Esophagus (tissue), 2 donors: ENCODE data around the gene MSANTD3. TPM values are rescaled to one million over a fixed set of nuclear protein-coding genes. Genes with fewer than 3 reads are reported as not detected.
A peak's percentile ranks its signal among the peaks of the same experiment; 100 is the strongest.

ENCODE experiments used
- H3K27ac ChIP-seq, 2 donors: one replicate each; pipeline ENCODE4 v1.5.1; 2013; ENCODE audit warnings: low read depth in 2 of 2, mild to moderate bottlenecking in 2 of 2, inconsistent platforms in 1 of 2, low read length in 1 of 2, moderate library complexity in 1 of 2
- H3K27me3 ChIP-seq, 2 donors: one replicate each; pipeline ENCODE4 v1.6.1; 2013; ENCODE audit warnings: low read length in 2 of 2, control low read depth in 1 of 2, mild to moderate bottlenecking in 1 of 2; ENCODE audit not compliant: insufficient read depth in 2 of 2, control insufficient read depth in 1 of 2
- H3K36me3 ChIP-seq, 2 donors: one replicate each; pipeline ENCODE4 v1.6.1; 2013; ENCODE audit warnings: low read length in 1 of 2; ENCODE audit not compliant: control insufficient read depth in 2 of 2, insufficient read depth in 2 of 2
- H3K4me1 ChIP-seq, 2 donors: one replicate each; pipeline ENCODE4 v1.6.1; 2013; ENCODE audit warnings: low read length in 1 of 2; ENCODE audit not compliant: control insufficient read depth in 2 of 2, insufficient read depth in 2 of 2
- H3K4me3 ChIP-seq, 2 donors: one replicate each; pipeline ENCODE4 v1.5.1; 2013; ENCODE audit warnings: low read length in 2 of 2, mild to moderate bottlenecking in 2 of 2, low read depth in 1 of 2, moderate library complexity in 1 of 2
- H3K9me3 ChIP-seq, 2 donors: one replicate each; pipeline ENCODE4 v1.6.1; 2013; ENCODE audit warnings: mild to moderate bottlenecking in 2 of 2, low read depth in 1 of 2, low read length in 1 of 2, moderate library complexity in 1 of 2; ENCODE audit not compliant: control insufficient read depth in 2 of 2, insufficient read depth in 1 of 2
- WGBS, 2 donors: extraction: QIAGEN DNeasy Blood & Tissue Kit; methylation state at CpG; one replicate each; pipeline ENCODE4 v1.1.7; 2013; 5-methylcytosine and 5-hydroxymethylcytosine counted together
- polyA plus RNA-seq, 2 donors: library from polyadenylated mRNA; stranded (reverse); fragments of 200-250 nt; gene quantifications; one replicate each; pipeline ENCODE4 v1.2.3, GENCODE V29; 2013
- donor health status: healthy with polysubstance abuse.
- donor health status: Bipolar disorder and iron deficiency.

The MSANTD3 gene
- polyA plus RNA-seq, 2 donors, result 8.5 to 9.1 TPM

DNA sequence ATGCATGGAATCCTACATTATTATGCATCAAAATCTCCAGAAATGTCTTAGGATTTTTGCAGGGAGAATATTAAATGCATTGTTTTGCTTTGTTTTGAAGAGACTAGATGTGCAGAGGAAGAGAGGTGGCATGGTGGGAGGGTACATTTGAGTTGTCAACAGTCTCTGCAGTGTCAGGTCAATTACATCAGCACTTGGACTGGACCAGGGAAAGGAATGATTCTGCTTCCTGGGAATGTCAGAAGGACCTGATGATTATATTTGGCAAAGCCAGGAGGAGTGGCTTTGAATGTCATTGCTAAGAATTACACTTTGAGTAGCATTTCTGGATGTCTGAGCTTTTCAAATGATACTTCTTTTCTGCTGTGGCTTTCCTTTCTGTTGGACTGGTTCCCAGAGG is 28.5 kb downstream of the MSANTD3 start:
- Histone ChIP-seq H3K4me1 (no peaks in the 10 kb centered on the region), H3K9me3 (no peaks in the 10 kb centered on the region), H3K36me3 (peaks cover 0 to 6% of the 10 kb centered on the region in 2 donors), H3K4me3 (no peak overlapping the region), H3K27ac (no peak overlapping the region), H3K27me3 (no peaks in the 10 kb centered on the region)

GRCh38 chr9:100457517-100457916 is 30.6 kb downstream of the MSANTD3 start:
- Histone ChIP-seq H3K27ac (no peak overlapping the region), H3K36me3 (peaks cover 0 to 1% of the 10 kb centered on the region in 2 donors), H3K27me3 (no peaks in the 10 kb centered on the region), H3K4me1 (no peaks in the 10 kb centered on the region), H3K4me3 (no peak overlapping the region), H3K9me3 (no peaks in the 10 kb centered on the region)
- WGBS, 2 donors, result 94 to 98% methylated on average over 1 of the region's 1 CpG

DNA sequence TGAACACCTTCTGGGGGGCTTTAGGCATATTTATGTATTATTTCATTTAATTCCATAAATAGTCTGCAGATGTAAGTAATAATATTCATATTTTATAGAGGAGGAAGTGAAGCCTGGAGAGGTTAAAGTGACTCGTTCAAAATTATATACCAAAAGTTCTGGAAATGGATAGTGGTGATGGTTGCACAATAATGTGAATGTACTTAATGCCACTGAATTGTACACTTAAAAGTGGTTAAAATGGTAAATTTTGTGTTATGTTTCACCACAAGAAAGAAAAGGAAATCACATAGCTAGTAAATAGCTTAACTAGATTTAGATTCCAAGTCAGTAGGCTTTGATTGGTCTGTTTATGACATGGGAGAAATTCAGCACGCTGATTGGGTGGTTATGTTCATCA is 33.0 kb downstream of the MSANTD3 start:
- Histone ChIP-seq H3K36me3 (no peaks in the 10 kb centered on the region), H3K4me1 (no peaks in the 10 kb centered on the region), H3K9me3 (no peaks in the 10 kb centered on the region), H3K27me3 (no peaks in the 10 kb centered on the region), H3K27ac (no peak overlapping the region), H3K4me3 (no peak overlapping the region)
- 76 to 77% methylated on average over 2 of the region's 2 CpGs for WGBS, 2 donors

DNA sequence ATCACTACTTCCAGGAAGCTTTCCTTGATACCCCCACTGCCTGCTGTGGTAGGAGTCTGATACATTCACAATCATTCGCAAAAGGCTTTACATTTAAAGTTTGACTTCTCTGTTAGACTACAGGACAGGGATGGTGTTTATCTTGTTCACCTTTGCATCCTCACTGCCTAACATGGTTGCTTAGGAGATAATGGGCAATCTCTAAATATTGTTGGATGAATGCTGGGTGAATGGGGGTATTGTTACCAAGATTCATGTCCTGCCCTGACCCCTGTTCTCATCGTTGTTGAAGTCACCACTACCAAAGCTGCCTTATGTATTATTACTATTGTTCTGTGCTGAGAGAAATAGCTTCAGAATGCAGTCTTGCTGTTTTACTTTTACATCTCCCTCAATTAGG is 38.3 kb downstream of the MSANTD3 start:
- Histone ChIP-seq H3K27ac (no peak overlapping the region), H3K27me3 (no peaks in the 10 kb centered on the region), H3K4me1 (no peaks in the 10 kb centered on the region), H3K4me3 (no peak overlapping the region), H3K9me3 (no peaks in the 10 kb centered on the region), H3K36me3 (no peaks in the 10 kb centered on the region)
- 81 to 86% methylated on average over 2 of the region's 2 CpGs for WGBS, 2 donors

DNA sequence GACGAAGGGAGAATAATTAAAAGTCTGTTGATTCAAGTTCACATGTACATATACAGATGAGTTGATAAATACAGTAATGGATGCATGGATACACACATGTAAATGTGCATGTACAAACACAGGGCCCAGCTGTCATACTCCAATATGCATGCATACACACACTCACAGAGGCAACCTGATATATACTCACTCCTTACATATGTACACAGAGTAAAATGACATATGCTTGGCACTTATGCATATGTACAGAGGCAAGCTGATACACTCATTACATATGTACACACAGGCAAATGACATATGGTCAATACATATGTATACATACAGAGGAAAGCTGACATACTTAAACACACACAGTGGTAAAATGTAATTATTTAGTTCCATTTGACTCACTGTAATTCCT is 38.8 kb downstream of the MSANTD3 start:
- no peaks in the 10 kb centered on the region for H3K36me3 ChIP-seq
- H3K4me3 ChIP-seq, result no peak overlapping the region
- no peak overlapping the region for H3K27ac ChIP-seq
- 95% methylated on average over 1 of the region's 1 CpG for WGBS, 2 donors
- H3K9me3 ChIP-seq, result no peaks in the 10 kb centered on the region
- H3K27me3 ChIP-seq, result no peaks in the 10 kb centered on the region
- H3K4me1 ChIP-seq, result no peaks in the 10 kb centered on the region

DNA sequence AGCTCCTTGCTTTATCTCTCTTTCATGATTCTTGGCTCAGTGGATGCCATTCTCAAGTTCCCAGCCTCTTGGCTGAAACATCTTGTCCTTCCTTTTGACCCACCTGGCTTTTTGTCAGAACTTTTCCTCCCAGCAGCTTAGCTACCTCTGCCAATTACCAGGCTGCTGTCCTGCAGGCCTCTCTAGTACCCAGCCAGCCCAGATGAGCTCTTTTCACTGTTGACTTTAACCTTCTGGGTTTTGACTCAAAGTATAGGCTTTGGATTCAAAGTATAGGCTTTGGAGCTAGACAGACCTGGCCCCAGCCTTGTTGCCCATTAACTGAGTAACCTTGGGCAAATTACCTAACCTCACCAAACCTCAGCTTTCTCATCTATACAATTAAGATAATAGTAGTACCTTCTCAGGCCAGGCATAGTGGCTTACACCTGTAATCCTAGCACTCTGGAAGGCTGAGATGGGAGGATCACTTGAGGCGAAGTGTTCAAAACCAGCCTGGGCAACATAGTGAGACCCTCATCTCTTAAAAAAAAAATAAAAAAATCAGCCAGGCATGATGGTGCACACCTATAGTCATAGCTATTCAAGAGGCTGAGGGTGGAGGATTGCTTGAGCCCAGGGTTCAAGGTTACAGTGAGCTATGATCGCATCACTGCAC is 39.4 kb downstream of the MSANTD3 start:
- Histone ChIP-seq H3K27ac (no peak overlapping the region), H3K4me1 (no peaks in the 10 kb centered on the region), H3K36me3 (no peaks in the 10 kb centered on the region), H3K9me3 (no peaks in the 10 kb centered on the region), H3K27me3 (no peaks in the 10 kb centered on the region), H3K4me3 (no peak overlapping the region)
- 96 to 100% methylated on average over 2 of the region's 2 CpGs for WGBS, 2 donors

DNA sequence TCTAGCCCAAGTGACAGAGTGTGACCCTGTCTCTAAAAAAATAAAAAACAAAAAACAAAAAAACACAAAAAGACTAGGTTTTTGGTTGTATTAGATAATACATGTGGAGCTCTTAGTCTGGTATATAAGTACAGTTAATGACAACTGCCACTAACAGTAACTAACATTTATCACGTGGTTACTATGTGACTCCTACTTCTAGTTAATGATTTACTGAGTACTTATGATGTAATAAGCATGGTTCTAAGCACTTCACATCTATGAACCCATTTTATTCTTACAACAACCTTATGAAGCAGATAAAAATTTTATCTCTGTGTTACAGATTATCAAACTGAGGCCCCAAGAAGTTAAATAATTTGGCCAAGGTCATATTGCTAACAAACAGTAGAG is 39.9 kb downstream of the MSANTD3 start:
- 66 to 87% methylated on average over 1 of the region's 1 CpG for WGBS, 2 donors
- Histone ChIP-seq H3K4me1 (no peaks in the 10 kb centered on the region), H3K36me3 (no peaks in the 10 kb centered on the region), H3K4me3 (no peak overlapping the region), H3K9me3 (no peaks in the 10 kb centered on the region), H3K27ac (no peak overlapping the region), H3K27me3 (no peaks in the 10 kb centered on the region)

- WGBS, 2 donors, result 94 to 96% methylated on average over 6 of the region's 6 CpGs
- Histone ChIP-seq H3K27me3 (peaks cover 0 to 3% of the 10 kb centered on the region in 2 donors), H3K9me3 (peaks cover 0 to 2% of the 10 kb centered on the region in 2 donors), H3K36me3 (no peaks in the 10 kb centered on the region), H3K4me3 (no peak overlapping the region), H3K27ac (no peak overlapping the region), H3K4me1 (peaks cover 0 to 2% of the 10 kb centered on the region in 2 donors)
These were observed 41.1 kb downstream of the MSANTD3 start for GRCh38 chr9:100468041-100468440.

DNA sequence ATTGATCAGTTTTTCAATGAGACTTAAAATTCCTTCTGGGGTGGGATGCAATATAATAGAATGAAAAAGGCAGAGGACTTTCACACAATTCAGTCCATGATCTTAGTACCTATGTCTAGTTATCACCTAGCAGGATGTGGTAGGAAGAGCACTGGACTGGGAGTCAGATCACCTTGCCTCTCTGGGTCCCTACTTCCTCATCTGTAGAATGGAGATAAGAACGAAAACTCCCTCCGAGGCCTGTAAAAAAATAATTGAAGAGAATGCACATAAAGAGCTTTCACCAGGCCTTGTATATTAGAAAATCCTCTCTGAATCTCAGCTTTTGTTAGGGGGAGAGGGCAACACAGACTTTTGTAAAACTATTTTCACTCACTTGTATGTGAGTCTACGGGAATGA is 45.3 kb downstream of the MSANTD3 start:
- peak overlapping the region in 1 of 2 donors; percentile 73 for H3K4me3 ChIP-seq
- no peaks in the 10 kb centered on the region for H3K36me3 ChIP-seq
- H3K9me3 ChIP-seq, result peaks cover 0 to 4% of the 10 kb centered on the region in 2 donors
- H3K4me1 ChIP-seq, result peaks cover 2 to 6% of the 10 kb centered on the region in 2 donors
- no peak overlapping the region for H3K27ac ChIP-seq
- H3K27me3 ChIP-seq, result peaks cover 0 to 6% of the 10 kb centered on the region in 2 donors
- 74 to 90% methylated on average over 3 of the region's 3 CpGs for WGBS, 2 donors

GRCh38 chr9:100472788-100473275 is 45.9 kb downstream of the MSANTD3 start, which contains the start of gene TMEFF1:
Gene TMEFF1 (plus strand): TSS chr9:100473149. CDS start chr9:100473545, 396 bp downstream.
- H3K36me3 ChIP-seq, result no peaks in the 10 kb centered on the region
- peaks cover 2 to 6% of the 10 kb centered on the region in 2 donors for H3K4me1 ChIP-seq
- H3K4me3 ChIP-seq, result peak within 1 kb of the TSS; percentile 57 to 73
- H3K27me3 ChIP-seq, result peaks cover 0 to 6% of the 10 kb centered on the region in 2 donors
- WGBS, 2 donors, result 1 to 2% methylated on average over 42 to 54 of the region's 54 CpGs
- peaks cover 0 to 4% of the 10 kb centered on the region in 2 donors for H3K9me3 ChIP-seq
- H3K27ac ChIP-seq, result no peak within 1 kb of the TSS
